Erythroblast (primary cell): ENCODE results near the gene ACOT7.

Experiments
- DNase-seq, 2 experiments: peaks; one replicate each; lab custom pipeline; 2025; lab: John Stamatoyannopoulos, UW
- GATA1 ChIP-seq: IDR thresholded peaks from 2 replicates; pipeline ENCODE4 v1.6.1; 2011; ENCODE audit warnings: low read depth, mild to moderate bottlenecking, control low read depth, low read length, moderate library complexity
- POLR2A ChIP-seq: IDR thresholded peaks from 2 replicates; pipeline ENCODE4 v1.6.1; 2011; ENCODE audit warnings: mild to moderate bottlenecking, low read length

The ACOT7 gene

DNA sequence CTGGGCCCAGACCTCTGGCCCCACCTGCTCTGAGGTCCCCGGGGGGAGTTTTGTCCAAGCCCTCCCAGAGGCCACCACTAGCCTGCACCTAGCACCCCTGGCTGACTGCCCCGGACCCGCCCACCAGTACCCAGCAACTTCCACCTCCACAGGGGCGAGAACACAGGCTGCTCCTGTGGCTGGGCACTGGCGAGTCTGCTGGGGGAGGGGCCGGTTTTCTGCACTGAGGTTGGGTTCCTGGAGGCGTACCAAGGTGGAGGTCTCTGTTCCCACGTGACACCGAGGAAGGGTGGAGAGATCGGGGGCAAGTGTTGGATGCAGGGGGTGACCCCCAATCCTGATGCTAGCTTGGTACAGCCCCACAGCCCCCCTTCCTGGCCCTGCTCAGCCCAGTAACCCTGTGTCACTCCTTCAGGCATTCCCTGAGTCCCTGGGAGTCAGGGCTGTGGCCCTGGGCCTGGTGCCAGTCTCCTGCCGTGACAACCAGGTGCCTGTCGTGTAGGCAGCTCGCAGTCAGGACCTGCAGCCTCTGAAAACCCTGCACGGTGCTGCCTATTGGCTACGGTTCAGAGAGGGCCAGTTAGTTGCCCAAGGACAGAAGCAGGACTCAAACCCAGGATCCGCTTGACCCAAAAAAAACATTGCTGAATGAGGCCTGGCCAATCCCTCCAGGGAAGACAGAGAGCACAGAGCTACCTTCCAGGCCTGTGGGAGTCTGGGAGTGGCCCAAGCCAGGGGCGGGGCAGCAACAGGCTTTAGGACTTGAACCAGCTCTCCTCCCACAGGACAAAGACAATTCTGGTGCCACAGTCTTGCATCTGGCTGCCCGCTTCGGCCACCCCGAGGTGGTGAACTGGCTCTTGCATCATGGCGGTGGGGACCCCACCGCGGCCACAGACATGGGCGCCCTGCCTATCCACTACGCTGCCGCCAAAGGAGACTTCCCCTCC, 34.1 kb upstream of the ACOT7 start:
- DNase-seq: peak; percentile 28 to 49
- TF ChIP-seq POLR2A (no peak), GATA1 (no peak)

DNA sequence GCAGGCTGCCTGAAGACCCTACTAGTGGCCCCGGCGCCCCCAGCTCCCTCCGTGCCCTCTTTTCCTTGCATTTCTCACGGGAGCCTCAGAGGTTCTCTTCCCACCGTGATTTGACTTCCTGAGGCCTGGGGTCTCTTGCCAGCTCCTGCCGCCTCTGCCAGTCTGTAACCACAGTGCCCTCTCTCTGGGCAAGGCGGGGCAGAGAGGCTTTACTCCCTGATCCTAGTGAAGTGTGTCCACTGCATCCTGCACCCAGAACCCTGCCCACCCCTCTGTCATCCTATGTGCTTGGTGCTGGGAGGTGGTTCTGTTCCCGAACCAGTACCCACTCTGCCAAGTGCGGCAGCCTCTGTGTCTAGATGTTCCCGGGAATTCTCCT, 33.4 kb upstream of the ACOT7 start:
- TF ChIP-seq POLR2A (no peak), GATA1 (no peak)
- DNase-seq: no peak

DNA sequence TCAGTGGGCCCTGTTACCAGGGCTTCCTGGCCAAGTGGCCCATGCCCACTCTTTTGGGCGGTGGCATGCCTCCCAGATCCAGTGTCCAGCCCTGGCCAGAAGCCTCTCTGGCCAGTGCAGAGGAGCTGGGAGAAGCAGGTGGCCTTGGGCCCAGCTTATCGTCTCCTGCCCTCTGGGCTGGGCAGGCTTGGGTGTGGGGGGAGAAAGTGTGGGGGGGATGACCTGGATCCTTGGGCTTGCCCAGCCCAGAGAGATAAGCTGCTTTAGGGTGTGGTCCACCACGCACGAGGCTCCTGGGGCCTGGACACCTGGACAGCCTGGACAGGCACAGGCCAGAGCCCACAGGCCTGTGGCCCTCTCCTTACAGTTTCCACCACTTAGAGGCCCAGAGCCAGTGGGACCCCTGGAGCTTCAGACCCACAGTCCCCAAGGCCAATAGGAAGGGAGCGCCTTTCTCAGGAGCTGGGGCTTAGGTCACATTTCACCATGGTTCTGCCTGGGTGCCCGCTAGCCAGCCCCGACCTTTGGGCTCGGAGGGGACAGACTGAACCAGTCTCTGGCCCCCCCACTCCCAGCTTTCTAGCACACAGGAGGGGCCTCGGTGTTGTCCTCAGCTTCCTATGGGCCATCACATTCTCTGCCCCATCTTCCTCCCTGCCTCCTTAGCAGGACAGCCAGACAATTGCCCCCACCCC, 32.9 kb upstream of the ACOT7 start:
- peak; percentile 65 to 79 for DNase-seq
- TF ChIP-seq GATA1: no peak
- no peak for TF ChIP-seq POLR2A

DNA sequence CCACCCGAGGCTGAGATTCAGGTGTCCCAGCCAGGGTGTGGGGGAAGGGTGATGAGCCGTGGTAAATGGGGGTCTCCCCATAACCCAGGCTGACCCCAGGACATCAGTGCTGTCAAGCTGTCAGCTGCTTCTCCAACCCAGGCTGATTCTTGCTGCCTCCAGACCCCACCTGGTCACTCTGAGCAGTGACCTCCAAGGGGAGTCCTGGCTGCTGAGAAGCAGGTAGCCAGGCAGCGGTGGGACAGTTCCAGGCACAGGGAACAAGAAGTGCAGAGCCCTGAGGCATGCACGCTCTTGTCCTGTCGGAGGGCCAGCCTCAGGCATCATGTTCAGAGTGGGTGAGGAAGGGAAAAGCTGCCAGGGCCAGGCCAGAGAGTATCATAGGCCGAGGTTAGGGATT, 32.1 kb upstream of the ACOT7 start:
- DNase-seq: no peak
- TF ChIP-seq GATA1: no peak
- no peak for TF ChIP-seq POLR2A

DNA sequence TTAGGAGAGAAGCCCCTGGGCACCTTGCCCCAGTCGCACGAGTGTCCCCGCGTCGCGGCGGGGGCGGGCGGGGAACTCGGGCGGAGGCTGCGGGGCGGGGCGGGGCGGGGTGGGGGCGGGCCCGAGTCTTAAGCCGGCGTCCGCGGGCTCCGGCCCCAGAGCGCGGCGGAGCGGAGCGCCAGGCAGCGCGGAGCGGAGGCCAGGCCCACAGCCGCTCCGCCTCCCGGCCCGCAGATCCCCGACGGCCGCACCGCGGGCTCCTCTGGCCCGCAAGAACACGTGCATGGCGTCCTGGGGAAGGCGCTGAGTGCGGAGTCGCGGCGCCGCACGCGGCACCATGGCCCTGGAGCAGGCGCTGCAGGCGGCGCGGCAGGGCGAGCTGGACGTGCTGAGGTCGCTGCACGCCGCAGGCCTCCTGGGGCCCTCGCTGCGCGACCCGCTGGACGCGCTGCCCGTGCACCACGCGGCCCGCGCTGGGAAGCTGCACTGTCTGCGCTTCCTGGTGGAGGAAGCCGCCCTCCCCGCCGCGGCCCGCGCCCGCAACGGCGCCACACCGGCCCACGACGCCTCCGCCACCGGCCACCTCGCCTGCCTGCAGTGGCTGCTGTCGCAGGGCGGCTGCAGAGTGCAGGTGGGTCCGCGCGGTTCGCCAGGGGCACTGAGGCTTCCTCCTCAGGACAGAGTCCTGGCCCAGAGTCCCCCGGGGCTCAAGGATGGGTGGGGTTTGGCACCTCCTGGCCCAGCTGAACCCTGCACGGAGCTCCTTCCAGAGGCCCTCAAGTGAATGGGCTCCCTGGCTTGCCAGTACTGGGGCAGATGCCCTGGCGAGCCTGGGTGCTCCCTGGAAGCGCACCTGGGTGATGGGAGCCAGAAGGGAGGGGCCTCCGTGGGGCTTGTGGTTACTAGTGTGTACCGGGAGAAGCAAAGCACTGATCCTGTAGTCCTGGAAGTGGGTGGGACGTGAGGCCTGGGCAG, 31.3 kb upstream of the ACOT7 start, which contains the start of gene ESPN:
TSS of gene ESPN (plus strand) at position 158 of the 975 bp plus-strand sequence. CDS start at position 338, 180 bp downstream.
- DNase-seq: peak; percentile 56 to 61
- TF ChIP-seq POLR2A (peak; percentile 22), GATA1 (no peak)

DNA sequence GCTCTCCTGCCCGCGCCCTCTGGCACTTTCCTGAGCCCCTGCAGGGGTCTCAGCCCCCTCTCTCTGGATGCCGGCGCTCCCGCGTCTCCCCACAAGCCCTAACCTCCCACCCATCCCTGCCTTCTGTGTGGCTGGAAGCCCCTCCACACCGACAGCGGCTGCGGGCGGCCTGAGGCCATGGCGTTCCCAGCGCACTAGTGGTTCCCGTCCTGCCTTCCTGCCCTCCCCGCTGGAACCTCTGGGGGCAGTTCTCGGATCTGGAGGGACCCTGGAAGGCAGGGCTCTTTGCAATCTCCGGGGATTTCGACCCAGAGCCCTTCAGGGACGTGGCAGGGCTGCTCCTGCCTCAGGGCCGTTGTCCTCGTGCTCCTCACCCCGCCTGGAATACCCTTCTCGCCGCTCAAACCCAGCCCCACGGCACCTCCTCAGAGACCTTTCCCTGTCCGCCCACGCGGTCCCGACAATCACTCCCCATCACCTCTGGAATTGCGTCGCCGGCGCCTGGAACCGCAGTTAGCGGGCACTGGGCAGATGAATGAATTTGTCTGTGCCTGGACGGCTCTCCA, 30.5 kb upstream of the ACOT7 start:
- TF ChIP-seq GATA1: no peak
- no peak for TF ChIP-seq POLR2A
- no peak for DNase-seq

DNA sequence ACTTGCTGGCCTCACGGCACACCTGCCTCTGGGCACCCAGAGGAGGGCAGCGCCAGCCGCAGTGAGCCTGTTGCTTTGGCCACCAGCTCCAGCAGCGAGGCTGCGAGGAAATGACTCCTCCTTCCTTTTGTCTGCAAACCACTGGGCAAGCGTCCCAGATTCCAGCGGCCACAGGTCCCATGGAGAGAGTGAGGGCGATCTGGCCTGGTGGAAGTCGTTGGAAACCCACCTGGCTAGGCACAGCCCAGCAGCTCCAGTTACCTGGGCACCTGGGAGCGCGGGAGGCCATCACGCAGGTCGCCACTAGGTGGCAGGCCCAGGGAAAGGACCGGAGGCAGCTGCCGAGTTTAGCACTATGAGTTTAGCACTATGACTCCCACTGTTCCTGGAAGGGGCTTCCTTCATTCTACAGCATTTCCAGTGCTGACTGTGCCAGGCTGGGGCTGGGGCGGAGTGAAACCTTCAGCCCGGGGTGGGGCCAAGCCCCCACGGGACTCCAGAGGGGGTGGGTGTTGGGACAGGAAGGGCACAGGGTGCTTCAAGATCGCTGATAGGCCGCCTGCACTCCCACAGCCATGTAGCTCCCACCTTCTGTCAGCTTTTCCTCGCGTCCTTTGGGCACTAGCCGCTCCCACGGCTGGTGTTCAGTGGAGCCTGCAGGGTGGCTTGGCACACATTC, 29.9 kb upstream of the ACOT7 start:
- peak; percentile 53 to 72 for DNase-seq
- TF ChIP-seq GATA1: no peak

DNA sequence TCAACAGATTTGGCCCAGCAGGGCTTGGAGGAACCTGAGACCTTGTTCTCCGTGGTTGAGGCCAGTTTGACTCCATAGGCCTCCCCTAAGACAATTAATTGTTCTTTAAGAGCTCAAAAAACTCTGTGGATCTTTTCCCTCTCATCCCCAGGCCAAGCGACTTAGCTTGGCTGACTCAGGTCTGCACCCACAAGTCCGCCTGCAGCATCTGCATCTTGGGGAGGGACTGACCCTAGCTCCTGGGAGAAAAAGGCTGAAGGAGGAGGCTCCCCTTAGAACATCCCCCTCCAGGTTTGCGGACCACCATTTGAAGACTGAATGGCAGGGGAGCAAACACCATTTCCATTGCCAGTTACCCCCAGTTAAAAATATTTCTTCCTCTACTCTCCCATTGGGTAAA, 27.7 kb upstream of the ACOT7 start:
- TF ChIP-seq GATA1: no peak
- no peak for TF ChIP-seq POLR2A
- DNase-seq: no peak

DNA sequence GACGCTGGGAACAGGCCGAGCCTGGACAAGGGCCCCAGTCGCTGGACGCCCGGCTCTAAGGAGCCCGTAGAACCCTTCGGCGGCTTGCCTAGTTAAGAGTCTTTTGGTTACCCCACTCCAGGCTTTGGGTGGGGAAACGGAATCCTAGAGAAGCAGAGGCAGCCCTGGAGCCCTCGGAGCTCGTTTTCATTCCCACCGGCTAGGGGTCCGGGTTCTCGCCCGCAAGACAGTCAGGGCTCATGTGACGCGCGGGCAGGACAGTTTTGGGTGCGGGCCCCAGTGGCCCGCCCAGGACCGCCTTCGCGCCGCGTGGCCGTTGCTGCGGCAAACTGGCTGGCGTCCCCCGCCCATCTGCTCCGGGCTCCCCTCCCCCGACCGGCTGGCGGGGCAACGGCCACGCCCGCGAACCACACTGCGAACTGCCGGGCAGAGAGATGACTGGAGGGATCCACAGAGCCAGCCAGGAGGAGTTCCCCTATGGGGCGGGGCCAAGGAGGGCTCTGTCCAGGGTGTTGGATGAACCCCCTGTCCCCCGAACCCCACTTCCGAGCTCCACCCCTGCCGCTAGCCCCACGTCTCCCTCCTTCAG, 27.0 kb upstream of the ACOT7 start:
- DNase-seq: peak; percentile 59 to 67

DNA sequence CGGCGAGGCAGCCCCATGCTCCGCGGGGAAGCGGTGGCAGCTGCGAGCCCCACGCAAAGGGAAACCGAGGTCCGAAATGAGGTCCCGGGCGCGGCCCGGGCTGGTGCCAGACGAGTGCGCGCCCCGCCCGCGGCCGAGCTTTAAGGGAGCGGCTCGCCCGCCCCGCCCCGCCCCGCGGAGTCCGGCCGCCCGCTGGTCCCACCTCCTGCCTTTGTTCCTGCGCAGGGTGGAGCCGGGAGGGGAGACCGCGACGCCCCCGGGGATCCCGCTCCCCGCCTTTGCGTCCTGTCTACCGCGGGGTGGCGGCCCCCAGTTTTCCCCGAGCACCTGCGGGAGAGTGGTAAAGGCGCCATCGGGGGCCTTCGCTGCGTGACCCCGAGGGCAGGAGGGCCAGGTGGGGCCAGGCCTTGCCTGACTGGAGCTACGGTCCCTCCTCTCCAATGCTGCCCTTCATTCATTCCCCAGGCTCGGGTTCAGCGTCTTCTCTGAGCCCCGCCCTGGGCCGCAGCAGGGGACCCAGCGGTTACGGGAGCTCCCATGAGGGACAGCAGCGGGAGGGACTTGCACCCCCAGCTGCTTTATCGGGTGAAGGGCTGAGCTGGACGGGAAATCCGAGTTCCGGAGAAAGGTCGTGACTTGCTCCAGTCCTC, 26.4 kb upstream of the ACOT7 start, which contains the start of gene HES2:
TSS of gene HES2 (minus strand) at position 116 of the 650 bp plus-strand sequence. CDS start at position 17, 99 bp downstream.
- TF ChIP-seq GATA1 (no peak), POLR2A (no peak)

More for the DNA sequence above, 27.0 kb upstream of the ACOT7 start:
- TF ChIP-seq POLR2A: no peak
- TF ChIP-seq GATA1: no peak

DNA sequence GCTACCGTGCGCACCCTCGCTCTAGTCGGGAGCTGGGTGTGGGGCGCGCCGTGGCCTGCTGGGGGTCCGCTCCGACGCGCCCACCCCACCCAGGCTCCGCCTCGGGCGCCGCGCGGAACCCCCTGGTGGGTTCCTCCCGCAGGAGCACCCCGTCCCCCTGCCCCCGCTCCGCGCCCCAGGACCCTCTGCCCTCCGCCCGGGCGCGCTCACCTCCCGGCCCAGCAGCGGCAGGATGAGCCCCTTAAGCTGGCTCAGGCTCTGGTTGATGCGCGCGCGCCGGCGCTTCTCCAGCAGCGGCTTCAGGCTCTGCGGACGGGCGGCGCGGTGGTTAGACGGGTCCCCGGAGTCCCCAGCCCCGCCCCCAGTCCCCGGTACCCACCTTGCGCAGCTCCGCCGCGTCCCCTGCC, 25.8 kb upstream of the ACOT7 start:
- TF ChIP-seq GATA1 (no peak), POLR2A (no peak)
- DNase-seq: peak in 1 of 2 experiments; percentile 31

More for the DNA sequence above, 26.4 kb upstream of the ACOT7 start, which contains the start of gene HES2:
- DNase-seq: peak; percentile 22 to 31
